MG63 (cell line): ENCODE results near the gene GSTO1. TPM values are rescaled to one million over a fixed set of nuclear protein-coding genes. Genes with fewer than 3 reads are reported as not detected.
"Not testable (repeated sequence)": the region's sequence is repeated elsewhere in the genome, so short reads cannot be mapped to it uniquely, and the experiment has no call there.

Experiments used
- DNase-seq: peaks from one replicate; pipeline ENCODE4 v3.0.0-alpha.2; 2020
- H3K27me3 ChIP-seq: fragments of 250-450 bp; sonication (Bioruptor Pico); 2 replicates; pipeline ENCODE4 v1.5.1; 2020; ENCODE audit warnings: mild to moderate bottlenecking, moderate library complexity
- H3K36me3 ChIP-seq: fragments of 250-450 bp; sonication (Bioruptor Pico); 2 replicates; pipeline ENCODE4 v1.5.1; 2020; ENCODE audit warnings: mild to moderate bottlenecking, moderate library complexity
- H3K4me3 ChIP-seq: fragments of 250-450 bp; sonication (Bioruptor Pico); 2 replicates; pipeline ENCODE4 v1.5.1; 2020; ENCODE audit warnings: mild to moderate bottlenecking, moderate library complexity
- H3K9me3 ChIP-seq: fragments of 250-450 bp; sonication (Bioruptor Pico); 2 replicates; pipeline ENCODE4 v1.5.1; 2020; ENCODE audit warnings: mild to moderate bottlenecking, moderate library complexity
- total RNA-seq: library from RNA; depleted of rRNA; stranded (reverse); fragments of >200 nt; shearing (Covaris generic); gene quantifications from 2 replicates; pipeline ENCODE4 v1.2.3, GENCODE V29; 2014; ENCODE audit warnings: low replicate concordance; rRNA removed

Gene GSTO1
- 191 and 245 TPM in 2 replicates for total RNA-seq

- H3K4me3 ChIP-seq, result peak within 1 kb of the TSS; percentile 94
- H3K36me3 ChIP-seq, result peaks cover 31% of the 10 kb centered on the region
- H3K9me3 ChIP-seq, result no peaks in the 10 kb centered on the region
- H3K27me3 ChIP-seq, result no peaks in the 10 kb centered on the region
- DNase-seq, result peak; percentile 85
These were observed at the start of gene GSTO1 for GRCh38 chr10:104254493-104255310. Gene GSTO1, plus strand, starts transcription at chr10:104254892. Its CDS starts 37 bp downstream, at chr10:104254929.

DNA sequence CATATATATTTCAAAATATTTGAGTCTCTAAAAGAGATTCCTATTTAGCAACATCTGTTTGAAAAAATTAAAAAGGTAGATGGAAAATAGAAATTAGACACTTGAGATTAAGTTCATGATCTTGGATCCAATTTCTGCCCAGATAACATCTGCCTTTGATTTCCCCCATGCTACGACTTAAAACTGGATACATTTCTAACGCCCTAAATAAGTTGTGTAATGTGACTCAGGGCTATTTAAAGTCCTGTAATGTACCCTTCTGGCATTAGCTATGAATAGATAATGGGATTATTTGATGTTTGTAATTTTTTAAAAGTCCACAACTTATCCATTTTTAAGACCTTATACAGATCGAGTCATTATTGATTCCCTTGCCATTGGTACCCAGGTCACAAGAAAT is 46.0 kb upstream of the GSTO1 start:
- no peaks in the 10 kb centered on the region for H3K36me3 ChIP-seq

DNA sequence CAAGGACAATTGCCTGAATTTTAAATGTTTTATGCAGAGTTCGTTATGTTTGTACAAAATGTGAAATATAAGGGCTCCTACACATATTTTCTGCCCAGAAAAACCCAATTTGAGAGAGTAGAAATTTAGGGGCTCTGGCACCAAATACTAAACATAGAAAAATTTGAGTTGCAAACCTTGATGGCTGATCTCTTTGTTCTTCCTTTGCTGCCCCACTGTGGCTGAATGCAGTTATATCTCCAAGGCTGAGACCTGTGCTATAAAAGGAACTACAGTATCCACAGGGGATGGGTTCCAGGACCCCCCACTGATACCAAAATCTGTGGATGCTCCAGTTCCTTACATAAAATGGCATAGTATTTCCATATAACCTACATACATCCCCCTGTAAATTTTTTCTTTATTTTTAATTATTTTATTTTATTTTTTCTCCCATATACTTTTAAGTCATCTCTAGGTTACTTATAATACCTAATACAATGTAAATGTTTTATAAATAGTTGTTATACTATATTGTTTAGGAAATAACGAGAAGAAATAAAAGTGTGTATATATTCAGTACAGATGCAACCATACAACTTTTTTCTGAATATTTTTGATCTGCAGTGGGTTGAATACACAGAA is 45.0 kb upstream of the GSTO1 start:
- Histone ChIP-seq H3K9me3 (no peaks in the 10 kb centered on the region), H3K27me3 (peaks cover 5% of the 10 kb centered on the region), H3K4me3 (no peak overlapping the region), H3K36me3 (no peaks in the 10 kb centered on the region)
- DNase-seq, result peak; percentile 19

More for the DNA sequence above, 46.0 kb upstream of the GSTO1 start:
- DNase-seq, result no peak
- Histone ChIP-seq H3K4me3 (no peak overlapping the region), H3K9me3 (no peaks in the 10 kb centered on the region), H3K27me3 (peaks cover 5% of the 10 kb centered on the region)

DNA sequence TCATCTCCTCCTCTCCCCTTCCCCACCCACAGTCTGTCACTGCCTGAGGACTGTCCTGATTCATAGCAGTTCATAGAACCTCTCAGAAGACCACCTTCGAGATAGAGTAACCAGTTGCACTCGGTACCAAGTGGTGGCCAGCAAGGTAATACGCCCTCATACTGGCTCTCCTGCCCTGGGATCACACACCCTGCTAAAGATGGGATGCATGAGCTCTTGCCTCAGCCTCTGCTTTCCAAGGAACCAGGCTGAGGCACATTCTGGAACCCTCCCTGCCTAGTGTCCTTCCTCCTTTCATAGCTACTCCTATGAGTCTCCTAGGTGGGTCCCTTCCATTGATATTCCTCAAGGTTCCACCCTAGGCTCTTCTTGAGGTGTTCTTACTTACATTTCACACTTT is 38.1 kb upstream of the GSTO1 start:
- no peak overlapping the region for H3K4me3 ChIP-seq
- no peak for DNase-seq
- no peaks in the 10 kb centered on the region for H3K36me3 ChIP-seq
- H3K9me3 ChIP-seq, result no peaks in the 10 kb centered on the region
- peaks cover 5% of the 10 kb centered on the region; the same call in 1 of the 2 replicates for H3K27me3 ChIP-seq

DNA sequence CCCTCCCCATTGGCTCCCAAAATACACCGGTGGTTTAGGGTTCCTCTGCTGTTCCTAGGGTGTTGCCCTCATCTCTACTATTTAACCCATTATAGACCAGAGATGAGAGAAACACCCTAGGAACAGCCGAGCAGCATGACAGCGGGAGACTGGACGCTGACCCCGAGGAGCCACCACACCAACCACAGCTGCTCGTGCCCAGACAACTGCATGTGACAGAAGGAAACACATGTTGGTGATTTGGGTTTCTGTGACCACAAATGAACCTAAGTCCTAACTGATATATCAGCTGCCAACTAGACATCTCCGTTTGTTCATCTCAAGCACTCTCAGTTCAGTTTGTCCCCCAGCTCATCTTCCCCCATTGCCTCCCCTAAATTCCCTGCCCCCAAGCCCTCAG is 35.9 kb upstream of the GSTO1 start:
- no peaks in the 10 kb centered on the region for H3K9me3 ChIP-seq
- no peak overlapping the region for H3K4me3 ChIP-seq
- no peaks in the 10 kb centered on the region; the same call in 1 of the 2 replicates for H3K27me3 ChIP-seq
- H3K36me3 ChIP-seq, result no peaks in the 10 kb centered on the region
- DNase-seq, result no peak

DNA sequence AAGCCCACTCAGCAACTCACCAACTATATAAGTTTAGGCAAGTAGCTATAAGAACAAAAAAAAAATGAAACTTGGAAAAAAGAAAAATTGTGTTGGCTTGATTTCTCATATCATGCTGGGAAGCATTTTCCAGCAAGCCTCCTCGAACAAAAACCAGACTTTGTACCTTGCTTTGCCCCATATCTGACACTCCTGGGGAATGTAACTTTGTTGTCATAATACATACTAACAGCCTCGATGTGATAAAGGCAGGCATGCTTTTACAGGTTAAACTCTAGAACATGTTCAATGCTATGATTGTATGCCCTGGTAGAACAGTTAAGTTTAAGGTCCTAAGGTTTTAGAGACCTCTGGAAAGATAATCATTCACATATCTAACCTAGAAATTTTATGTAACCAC is 34.2 kb upstream of the GSTO1 start:
- Histone ChIP-seq H3K9me3 (no peaks in the 10 kb centered on the region), H3K36me3 (no peaks in the 10 kb centered on the region), H3K27me3 (no peaks in the 10 kb centered on the region; the same call in 1 of the 2 replicates), H3K4me3 (no peak overlapping the region)
- no peak for DNase-seq

DNA sequence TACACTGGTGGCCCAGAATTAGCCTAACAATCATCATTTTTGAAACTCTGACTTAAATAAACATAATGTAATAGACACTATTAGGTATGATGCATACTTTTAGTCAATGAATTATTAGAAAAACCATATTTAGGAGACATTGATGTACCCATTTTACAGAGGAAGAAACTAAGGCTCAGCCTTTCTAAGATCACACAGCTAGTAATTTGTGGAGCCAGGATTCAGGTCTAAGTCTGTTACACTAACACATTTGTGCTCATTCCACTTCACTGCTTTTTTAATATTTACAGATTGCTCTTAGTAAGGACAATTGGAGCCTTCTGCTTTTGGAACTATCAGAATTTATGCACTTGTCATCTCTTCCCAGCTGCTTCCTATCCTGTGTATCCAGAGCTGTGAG is 31.4 kb upstream of the GSTO1 start:
- Histone ChIP-seq H3K4me3 (no peak overlapping the region), H3K27me3 (peaks cover 8% of the 10 kb centered on the region; the same call in 1 of the 2 replicates), H3K36me3 (no peaks in the 10 kb centered on the region), H3K9me3 (no peaks in the 10 kb centered on the region)
- DNase-seq, result no peak

DNA sequence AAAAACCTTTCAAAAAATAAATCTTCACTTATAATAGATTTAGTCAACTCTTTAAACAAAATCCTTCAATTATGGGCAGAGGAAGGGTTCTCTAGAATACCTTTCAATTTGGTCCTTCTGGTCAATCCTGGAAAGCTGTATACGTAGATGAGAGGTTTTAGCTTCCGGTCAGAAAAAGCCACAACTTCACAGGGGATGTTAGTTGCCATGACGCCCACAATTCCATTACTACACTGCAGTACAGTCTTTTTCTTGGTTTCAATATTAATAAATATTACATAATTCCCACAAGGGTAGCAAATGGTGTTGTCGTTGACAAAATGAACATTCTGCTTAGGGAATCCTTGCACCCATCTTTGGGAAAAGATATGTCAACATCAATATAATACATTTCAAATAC is 24.2 kb upstream of the GSTO1 start:
- Histone ChIP-seq H3K9me3 (no peaks in the 10 kb centered on the region), H3K4me3 (no peak overlapping the region), H3K27me3 (peaks cover 12% of the 10 kb centered on the region; the same call in 1 of the 2 replicates), H3K36me3 (no peaks in the 10 kb centered on the region)
- DNase-seq, result no peak

- no peaks in the 10 kb centered on the region for H3K9me3 ChIP-seq
- peak within 1 kb of the TSS; percentile 79 for H3K4me3 ChIP-seq
These were observed 22.7 kb upstream of the GSTO1 start, which contains the start of gene CFAP43 for GRCh38 chr10:104231784-104232612. Gene CFAP43, minus strand, starts transcription at chr10:104232364. Its CDS starts 118 bp downstream, at chr10:104232246.

DNA sequence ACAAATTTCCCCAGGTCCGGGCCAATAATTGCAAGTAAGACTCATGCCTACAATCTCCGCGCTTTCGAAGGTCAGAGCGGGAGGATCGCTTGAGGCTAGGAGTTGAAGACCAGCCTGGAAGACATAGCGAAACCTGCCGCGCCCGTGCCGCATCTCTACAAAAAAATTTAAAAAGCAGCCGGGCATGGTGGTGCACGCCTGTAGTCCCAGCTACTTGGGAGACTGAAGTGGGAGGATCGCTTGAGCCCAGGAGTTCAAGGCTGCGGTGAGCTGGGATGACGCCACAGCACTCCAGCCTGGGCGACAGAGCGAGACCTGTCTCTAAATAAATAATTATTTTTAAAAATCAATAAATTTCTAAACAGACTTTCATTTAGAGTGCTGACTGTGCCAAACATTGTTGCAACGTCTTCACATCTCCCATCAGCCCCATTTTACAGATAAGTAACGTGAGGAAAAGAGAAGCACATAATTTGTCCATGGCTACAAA is 22.0 kb upstream of the GSTO1 start:
- DNase-seq, result no peak
- Histone ChIP-seq H3K9me3 (no peaks in the 10 kb centered on the region), H3K4me3 (peak overlapping the region; percentile 79), H3K36me3 (no peaks in the 10 kb centered on the region), H3K27me3 (peaks cover 10% of the 10 kb centered on the region)

More at GRCh38 chr10:104231784-104232612, 22.7 kb upstream of the GSTO1 start, which contains the start of gene CFAP43:
- DNase-seq, result peak; percentile 97
- Histone ChIP-seq H3K36me3 (no peaks in the 10 kb centered on the region), H3K27me3 (peaks cover 5% of the 10 kb centered on the region)

DNA sequence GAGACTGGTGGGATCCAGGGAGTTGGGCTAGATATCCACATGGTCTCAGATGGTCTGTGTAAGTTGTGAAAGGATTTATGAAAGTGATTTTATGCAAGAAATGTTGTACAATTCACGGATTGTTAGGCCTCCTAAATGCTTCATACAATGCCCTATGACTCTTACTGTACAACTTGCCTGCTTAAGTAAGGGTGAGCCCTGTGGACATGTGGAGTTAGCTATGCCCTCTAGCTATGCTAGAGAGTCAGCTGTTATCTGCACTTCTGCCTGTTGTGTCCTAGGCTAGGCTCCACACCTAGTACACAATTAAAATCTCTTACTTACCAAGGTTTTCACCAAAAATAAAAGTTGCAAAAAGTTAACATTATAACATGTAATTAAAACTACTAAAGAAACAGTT is 20.9 kb upstream of the GSTO1 start:
- Histone ChIP-seq H3K9me3 (no peaks in the 10 kb centered on the region), H3K4me3 (no peak overlapping the region), H3K36me3 (no peaks in the 10 kb centered on the region), H3K27me3 (peaks cover 10% of the 10 kb centered on the region)
- no peak for DNase-seq

- H3K27me3 ChIP-seq, result peaks cover 10% of the 10 kb centered on the region
- no peaks in the 10 kb centered on the region for H3K36me3 ChIP-seq
- no peak for DNase-seq
- H3K4me3 ChIP-seq, result no peak overlapping the region
- no peaks in the 10 kb centered on the region for H3K9me3 ChIP-seq
These were observed 19.8 kb upstream of the GSTO1 start for GRCh38 chr10:104234934-104235333.

- no peak for DNase-seq
- Histone ChIP-seq H3K27me3 (peaks cover 10% of the 10 kb centered on the region), H3K9me3 (no peaks in the 10 kb centered on the region), H3K36me3 (no peaks in the 10 kb centered on the region), H3K4me3 (no peak overlapping the region)
These were observed 18.9 kb upstream of the GSTO1 start for GRCh38 chr10:104235801-104236200.

DNA sequence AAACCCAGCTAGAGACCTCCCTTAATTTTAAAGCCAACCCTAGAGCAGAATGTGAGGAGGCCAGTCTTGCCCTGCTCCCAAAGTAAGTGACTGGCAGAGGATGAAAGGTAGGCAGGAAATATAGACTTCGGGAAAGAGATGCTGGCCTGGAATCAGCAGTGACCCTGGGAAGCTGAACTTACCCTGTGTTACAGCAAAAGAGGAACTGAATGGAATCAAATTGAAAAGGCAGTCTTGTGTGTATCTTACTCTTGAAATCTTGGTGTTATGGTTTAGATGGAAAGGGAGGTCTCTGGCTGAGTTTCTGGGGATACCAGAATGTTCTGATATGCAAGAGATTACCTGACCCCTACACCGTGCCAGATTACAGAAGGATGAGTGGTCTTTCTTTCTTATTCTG is 14.6 kb upstream of the GSTO1 start:
- Histone ChIP-seq H3K9me3 (no peaks in the 10 kb centered on the region), H3K27me3 (peaks cover 10% of the 10 kb centered on the region), H3K36me3 (no peaks in the 10 kb centered on the region), H3K4me3 (no peak overlapping the region)
- no peak for DNase-seq

GRCh38 chr10:104242545-104242944 is 12.1 kb upstream of the GSTO1 start:
- H3K27me3 ChIP-seq, result peaks cover 2% of the 10 kb centered on the region; the same call in 1 of the 2 replicates
- H3K9me3 ChIP-seq, result peaks cover 9% of the 10 kb centered on the region
- no peaks in the 10 kb centered on the region for H3K36me3 ChIP-seq
- no peak for DNase-seq
- no peak overlapping the region for H3K4me3 ChIP-seq

GRCh38 chr10:104243009-104243408 is 11.7 kb upstream of the GSTO1 start:
- not testable (repeated sequence) for H3K36me3 ChIP-seq, DNase-seq

More at GRCh38 chr10:104243009-104243408, 11.7 kb upstream of the GSTO1 start:
- peaks cover 13% of the 10 kb centered on the region for H3K9me3 ChIP-seq
- not testable (repeated sequence) for H3K4me3 ChIP-seq, H3K27me3 ChIP-seq
